Measurements from ENCODE around the gene TGOLN2. TPM values are rescaled to one million over a fixed set of nuclear protein-coding genes. Genes with fewer than 3 reads are reported as not detected.
"Not testable (repeated sequence)": the region's sequence is repeated elsewhere in the genome, so short reads cannot be mapped to it uniquely, and the experiment has no call there.

The TGOLN2 gene
- total RNA-seq, 4 donors from 2014 or later, result 101 to 148 (median 136) TPM

- H3K9me3 ChIP-seq, result no peaks in the 10 kb centered on the region
- peaks cover 13 to 22% (median 21%) of the 10 kb centered on the region in 4 donors for H3K4me1 ChIP-seq
- no peak overlapping the region for H3K27ac ChIP-seq (replicated peaks in 1 of 4)
- DNase-seq (ENCODE audit: extremely low spot score), result no peak
- H3K36me3 ChIP-seq, result peaks cover 0 to 6% (median 0%) of the 10 kb centered on the region in 4 donors
- intact Hi-C loops (cut with DNase I), result no loop called here
- H3K4me3 ChIP-seq, result no peak overlapping the region
- 76% methylated on average over 13 of the region's 13 CpGs for WGBS
- H3K27me3 ChIP-seq, result no peaks in the 10 kb centered on the region
- TF ChIP-seq EP300 (IDR thresholded peaks at IDR 0.05), result no peak
- no peak for TF ChIP-seq POLR2AphosphoS5 (IDR thresholded peaks at IDR 0.05)
- TF ChIP-seq CTCF (IDR thresholded peaks at IDR 0.05), result no peak
- TF ChIP-seq POLR2A (IDR thresholded peaks at IDR 0.05; ENCODE audit: low read depth), result no peak
Measured at GRCh38 chr2:85330839-85331636, 3.2 kb upstream of the TGOLN2 start.

- H3K9me3 ChIP-seq; DNase-seq (ENCODE audit: extremely low spot score); H3K36me3 ChIP-seq; H3K27ac ChIP-seq (replicated peaks in 1 of 4); intact Hi-C loops (cut with DNase I); H3K4me3 ChIP-seq; H3K27me3 ChIP-seq: not testable (repeated sequence)
- peaks cover 26 to 35% (median 34%) of the 10 kb centered on the region in 4 donors for H3K4me1 ChIP-seq
- 72% methylated on average over 3 of the region's 3 CpGs for WGBS
Measured at GRCh38 chr2:85329701-85330100, 1.9 kb upstream of the TGOLN2 start.

DNA sequence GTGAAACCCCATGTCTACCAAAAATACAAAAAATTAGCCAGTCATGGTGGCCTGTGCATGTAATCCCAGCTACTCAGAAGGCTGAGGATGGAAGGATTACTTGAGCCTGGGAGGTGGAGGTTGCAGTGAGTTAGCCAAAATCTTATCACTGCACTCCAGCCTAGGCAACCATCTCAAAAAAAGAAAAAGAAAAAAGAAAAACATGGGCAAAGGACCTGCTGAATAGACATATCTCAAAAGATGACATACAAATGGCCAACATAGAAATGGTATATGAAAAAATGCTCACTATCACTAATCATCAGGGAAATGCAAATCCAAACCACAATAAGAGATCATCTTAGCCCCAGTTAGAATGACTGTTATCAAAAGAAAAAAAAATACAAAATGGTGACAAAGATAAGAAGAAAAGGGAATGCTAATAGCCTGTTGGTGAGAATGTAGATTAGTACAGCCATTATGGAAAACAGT, 1.4 kb upstream of the TGOLN2 start:
- intact Hi-C loops (cut with DNase I), result no loop called here
- no peak overlapping the region for H3K27ac ChIP-seq (replicated peaks in 1 of 4)

GRCh38 chr2:85327160-85327821, 498 bp downstream of the TGOLN2 start:
- peak overlapping the region; percentile 80 to 92 (median 85) for H3K4me3 ChIP-seq
- no peaks in the 10 kb centered on the region for H3K9me3 ChIP-seq
- no peak for DNase-seq (ENCODE audit: extremely low spot score)
- whole genome bisulfite sequencing, result 3% methylated on average over 28 of the region's 41 CpGs
- peaks cover 46 to 59% (median 58%) of the 10 kb centered on the region in 4 donors for H3K4me1 ChIP-seq
- H3K27ac ChIP-seq (replicated peaks in 1 of 4), result peak overlapping the region; percentile 87 to 97 (median 96)
- intact Hi-C loops (cut with DNase I), result no loop called here
- no peaks in the 10 kb centered on the region for H3K27me3 ChIP-seq
- TF ChIP-seq CTCF (IDR thresholded peaks at IDR 0.05) (no peak), POLR2AphosphoS5 (IDR thresholded peaks at IDR 0.05) (no peak), EP300 (IDR thresholded peaks at IDR 0.05) (no peak), POLR2A (IDR thresholded peaks at IDR 0.05; ENCODE audit: low read depth) (no peak)
- peaks cover 20 to 32% (median 25%) of the 10 kb centered on the region in 4 donors for H3K36me3 ChIP-seq

More for the DNA sequence above, 1.4 kb upstream of the TGOLN2 start:
- Histone ChIP-seq H3K36me3 (peaks cover 2 to 13% (median 7%) of the 10 kb centered on the region in 4 donors), H3K9me3 (no peaks in the 10 kb centered on the region), H3K4me3 (no peak overlapping the region), H3K4me1 (peaks cover 30 to 40% (median 39%) of the 10 kb centered on the region in 4 donors), H3K27me3 (no peaks in the 10 kb centered on the region)
- no peak for TF ChIP-seq POLR2A (IDR thresholded peaks at IDR 0.05; ENCODE audit: low read depth)
- TF ChIP-seq CTCF (IDR thresholded peaks at IDR 0.05), result no peak
- DNase-seq (ENCODE audit: extremely low spot score), result no peak

DNA sequence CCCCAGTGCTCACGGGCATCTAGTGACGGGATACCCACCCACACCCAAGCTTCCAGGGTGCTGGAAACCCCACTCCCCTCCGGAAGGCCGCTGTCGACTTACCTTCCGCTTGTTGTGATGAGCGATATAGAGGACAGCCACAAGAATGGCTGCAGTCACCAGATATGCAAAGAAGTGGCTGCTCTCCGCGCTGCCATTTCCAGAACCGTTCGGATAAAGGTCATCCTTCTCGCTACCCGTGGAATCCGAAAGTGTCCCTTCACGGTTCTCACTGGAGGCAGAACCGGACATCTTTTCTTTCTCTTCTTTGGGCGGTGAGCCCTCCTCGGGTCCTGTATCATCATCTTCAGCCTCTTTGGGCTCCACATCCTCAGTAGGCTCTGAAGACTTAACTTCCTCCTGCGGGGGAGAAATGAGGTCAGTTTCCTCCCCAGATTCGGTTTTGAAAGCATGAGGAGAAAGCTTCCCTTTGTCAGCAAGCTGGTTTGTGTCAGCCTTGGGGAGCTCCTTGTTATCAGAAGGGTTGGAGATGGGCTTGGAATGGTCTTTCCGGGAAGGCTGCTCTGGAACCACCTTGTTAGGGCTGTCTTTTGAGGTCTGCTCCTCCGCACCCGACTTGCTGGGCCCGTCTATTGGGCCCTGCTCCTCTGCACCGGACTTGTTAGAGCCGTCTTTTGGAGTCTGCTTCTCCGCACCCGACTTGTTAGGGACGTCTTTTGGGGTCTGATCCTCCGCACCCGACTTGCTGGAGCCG, 1.2 kb downstream of the TGOLN2 start:
- Histone ChIP-seq H3K4me3 (peak overlapping the region; percentile 80 to 92 (median 85)), H3K4me1 (peaks cover 47 to 66% (median 65%) of the 10 kb centered on the region in 4 donors), H3K9me3 (no peaks in the 10 kb centered on the region), H3K36me3 (peaks cover 23 to 40% (median 29%) of the 10 kb centered on the region in 4 donors), H3K27me3 (no peaks in the 10 kb centered on the region), H3K27ac (replicated peaks in 1 of 4) (peak overlapping the region; percentile 87 to 97 (median 96))
- intact Hi-C loops (cut with DNase I), result no loop called here
- 24% methylated on average over 31 of the region's 32 CpGs for WGBS
- TF ChIP-seq EP300 (IDR thresholded peaks at IDR 0.05) (no peak), POLR2A (IDR thresholded peaks at IDR 0.05; ENCODE audit: low read depth) (no peak), POLR2AphosphoS5 (IDR thresholded peaks at IDR 0.05) (no peak), CTCF (IDR thresholded peaks at IDR 0.05) (no peak)
- no peak for DNase-seq (ENCODE audit: extremely low spot score)
